Activated CD8-positive, alpha-beta memory T cell treated with anti-CD3 and anti-CD28 coated beads for 24 hours (primary cell): ENCODE data around the gene KRTCAP3.

Experiments used
- DNase-seq: peaks from one replicate; pipeline ENCODE4 v3.0.0-alpha.2; 2020

Gene KRTCAP3

GRCh38 chr2:27442920-27443282, 720 bp downstream of the KRTCAP3 start:
- DNase-seq = no peak

- DNase-seq = no peak
These were observed 3.0 kb downstream of the KRTCAP3 start for GRCh38 chr2:27445155-27445554.

- DNase-seq = no peak
These were observed 3.4 kb downstream of the KRTCAP3 start for GRCh38 chr2:27445615-27446014.

- no peak for DNase-seq
These were observed 3.9 kb downstream of the KRTCAP3 start for GRCh38 chr2:27446057-27446456.

- DNase-seq = no peak
These were observed 6.2 kb downstream of the KRTCAP3 start for GRCh38 chr2:27448381-27448780.

GRCh38 chr2:27451095-27451494, 8.9 kb downstream of the KRTCAP3 start:
- DNase-seq = no peak

- no peak for DNase-seq
These were observed 11.8 kb downstream of the KRTCAP3 start for GRCh38 chr2:27453968-27454367.

GRCh38 chr2:27461118-27461517, 18.9 kb downstream of the KRTCAP3 start:
- DNase-seq = no peak

- DNase-seq = no peak
These were observed 22.3 kb downstream of the KRTCAP3 start for GRCh38 chr2:27464443-27464842.

- no peak for DNase-seq
These were observed 29.8 kb downstream of the KRTCAP3 start for GRCh38 chr2:27471961-27472360.

GRCh38 chr2:27485496-27485895, 43.3 kb downstream of the KRTCAP3 start:
- DNase-seq = no peak

- DNase-seq = no peak
These were observed 46.9 kb downstream of the KRTCAP3 start for GRCh38 chr2:27489118-27489497.

- peak; percentile 97 for DNase-seq
These were observed 47.6 kb downstream of the KRTCAP3 start, which contains the start of gene IFT172 for GRCh38 chr2:27489498-27490397. IFT172 (minus strand) TSS chr2:27489743; CDS start chr2:27489653, 90 bp downstream.

- DNase-seq = no peak
These were observed 50.4 kb downstream of the KRTCAP3 start for GRCh38 chr2:27492557-27492956.

- no peak for DNase-seq
These were observed 51.7 kb downstream of the KRTCAP3 start for GRCh38 chr2:27493948-27494283.
